ENCODE measurements around the gene GPC6. TPM values are rescaled to one million over a fixed set of nuclear protein-coding genes. Genes with fewer than 3 reads are reported as not detected.

The GPC6 gene
- total RNA-seq, 1 donor from 2014 or later: 13.8 TPM

- DNase-seq (ENCODE audit: extremely low spot score in 2 of 2): no peak
- Histone ChIP-seq H3K36me3 (no peaks in the 10 kb centered on the region), H3K27ac (no peak overlapping the region), H3K27me3 (no peaks in the 10 kb centered on the region), H3K9me3 (no peaks in the 10 kb centered on the region), H3K4me3 (no peak overlapping the region), H3K4me1 (no peaks in the 10 kb centered on the region)
- TF ChIP-seq POLR2AphosphoS5 (IDR thresholded peaks at IDR 0.05; ENCODE audit: insufficient read depth in 1 of 2, low read depth in 1 of 2): no peak
- TF ChIP-seq POLR2A (IDR thresholded peaks at IDR 0.05): no peak
- TF ChIP-seq CTCF (IDR thresholded peaks at IDR 0.05): no peak
- intact Hi-C loops (cut with DNase I): no loop called here
Measured at GRCh38 chr13:94455414-94455813, 1228.8 kb downstream of the GPC6 start.

Small RNA genes within 50 kb of the gene (small RNA-seq; reads per million reads assigned to genes)
- gene RNA5SP35: not detected

All from vagina (tissue), 2 donors.